T-helper 1 cell treated with Interleukin-12 subunit alpha and Interleukin-12 subunit beta and Interleukin-4 antibody, amounts not matched to agents 30 ng/mL and 1 ng/mL, for 36 hours (primary cell): ENCODE data around the gene CD79A. TPM values are rescaled to one million over a fixed set of nuclear protein-coding genes. Genes with fewer than 3 reads are reported as not detected.

Source experiments
- intact Hi-C: fragments of 100-400 bp; cut with micrococcal nuclease; formaldehyde crosslinking; loops from one replicate; pipeline ENCODE4 v1.15.1; 2024
- total RNA-seq: library from RNA; stranded (reverse); gene quantifications from 2 replicates; pipeline ENCODE4 v1.2.3, GENCODE V29; 2022

The CD79A gene
- total RNA-seq, 1 donor from 2014 or later = 2.7 TPM

GRCh38 chr19:41903193-41903953 is 26.3 kb downstream of the CD79A start:
- intact Hi-C loops = no loop called here

DNA sequence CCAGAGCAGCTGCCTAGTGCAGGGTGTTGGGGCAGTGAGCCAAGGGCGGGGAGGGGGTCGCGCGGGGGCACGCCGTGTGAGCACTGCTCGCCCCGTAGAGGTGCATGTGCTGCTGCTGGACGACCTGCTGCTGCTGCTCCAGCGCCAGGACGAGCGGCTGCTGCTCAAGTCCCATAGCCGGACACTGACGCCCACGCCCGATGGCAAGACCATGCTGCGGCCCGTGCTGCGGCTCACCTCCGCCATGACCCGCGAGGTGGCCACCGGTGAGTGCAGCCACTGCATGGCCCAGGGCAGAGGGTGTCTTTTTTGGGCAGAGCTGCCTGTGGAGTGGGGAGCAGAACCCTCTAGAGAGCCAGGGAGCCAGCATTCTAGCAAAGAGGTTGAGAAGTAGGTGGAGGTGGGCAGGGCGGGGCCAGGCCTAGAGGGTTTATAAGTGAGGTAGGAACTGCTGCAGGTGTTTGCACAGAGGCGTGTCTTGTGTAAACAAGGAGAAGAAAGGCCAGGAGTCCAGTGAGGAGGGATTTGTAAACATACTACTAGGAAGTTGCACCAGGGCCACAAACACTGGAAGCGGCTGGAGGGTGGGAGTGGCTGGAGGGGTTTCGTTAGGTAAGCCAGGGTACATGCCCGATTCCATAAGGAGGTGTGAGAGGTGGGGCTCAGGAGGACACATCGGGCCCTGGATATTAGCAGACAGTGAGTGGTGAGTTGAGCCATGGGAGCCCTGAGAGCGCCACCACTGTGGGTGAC is 27.2 kb downstream of the CD79A start:
- intact Hi-C loops = no loop called here

- intact Hi-C loops = no loop called here
Measured at GRCh38 chr19:41905273-41906002, 28.4 kb downstream of the CD79A start.

DNA sequence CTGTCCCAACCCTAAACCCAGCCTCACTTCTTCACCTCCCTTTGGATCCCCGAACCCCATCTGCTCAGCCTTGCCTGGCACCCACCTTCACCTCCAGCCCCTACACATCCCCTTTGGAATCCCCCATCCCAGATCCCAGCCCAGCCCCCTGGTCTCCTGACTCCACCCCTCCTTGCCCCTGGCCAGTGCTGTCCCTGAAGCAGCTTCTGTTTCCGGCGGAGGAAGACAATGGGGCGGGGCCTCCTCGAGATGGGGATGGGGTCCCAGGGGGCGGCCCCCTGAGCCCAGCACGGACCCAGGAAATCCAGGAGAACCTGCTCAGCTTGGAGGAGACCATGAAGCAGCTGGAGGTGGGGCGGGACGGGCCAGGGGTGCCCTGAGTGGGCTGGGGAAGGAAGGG is 29.2 kb downstream of the CD79A start:
- intact Hi-C loops = no loop called here

DNA sequence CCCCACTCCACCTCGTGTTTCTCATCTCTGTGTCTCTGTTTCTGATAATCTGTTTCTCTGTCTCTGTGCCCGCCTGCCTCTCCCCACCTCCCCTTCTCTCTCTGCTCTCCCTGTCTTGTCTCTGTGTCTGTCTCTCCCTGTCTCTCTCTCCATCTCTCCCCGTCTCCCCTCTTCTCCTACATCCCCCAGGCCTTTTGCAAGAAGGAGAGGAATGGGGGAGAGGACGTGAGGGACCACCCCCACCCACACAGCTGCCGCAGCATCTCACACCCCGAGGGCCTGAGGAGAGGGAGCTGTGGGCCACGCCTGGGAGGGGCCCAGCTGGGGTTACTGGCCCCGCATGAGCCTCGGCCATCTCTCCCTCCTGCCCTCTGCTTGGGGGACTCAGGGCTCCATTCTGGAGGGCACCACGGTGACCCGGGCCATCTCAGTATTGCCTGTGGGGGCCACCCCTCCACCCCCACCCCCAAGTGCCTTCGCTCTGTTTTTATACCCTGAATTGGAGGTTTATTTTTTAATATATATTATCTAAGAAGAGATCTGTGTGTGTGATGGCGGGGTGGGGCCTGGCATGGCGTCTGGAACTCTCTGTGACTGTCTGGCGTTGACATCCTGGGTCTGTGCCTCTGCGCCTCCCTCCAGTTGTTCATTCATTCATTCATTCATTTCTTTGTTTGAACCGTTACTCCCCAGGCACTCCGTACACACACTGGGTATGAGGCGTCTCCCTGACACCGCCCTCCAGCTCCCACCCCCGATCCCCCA is 30.0 kb downstream of the CD79A start:
- intact Hi-C loops = no loop called here

DNA sequence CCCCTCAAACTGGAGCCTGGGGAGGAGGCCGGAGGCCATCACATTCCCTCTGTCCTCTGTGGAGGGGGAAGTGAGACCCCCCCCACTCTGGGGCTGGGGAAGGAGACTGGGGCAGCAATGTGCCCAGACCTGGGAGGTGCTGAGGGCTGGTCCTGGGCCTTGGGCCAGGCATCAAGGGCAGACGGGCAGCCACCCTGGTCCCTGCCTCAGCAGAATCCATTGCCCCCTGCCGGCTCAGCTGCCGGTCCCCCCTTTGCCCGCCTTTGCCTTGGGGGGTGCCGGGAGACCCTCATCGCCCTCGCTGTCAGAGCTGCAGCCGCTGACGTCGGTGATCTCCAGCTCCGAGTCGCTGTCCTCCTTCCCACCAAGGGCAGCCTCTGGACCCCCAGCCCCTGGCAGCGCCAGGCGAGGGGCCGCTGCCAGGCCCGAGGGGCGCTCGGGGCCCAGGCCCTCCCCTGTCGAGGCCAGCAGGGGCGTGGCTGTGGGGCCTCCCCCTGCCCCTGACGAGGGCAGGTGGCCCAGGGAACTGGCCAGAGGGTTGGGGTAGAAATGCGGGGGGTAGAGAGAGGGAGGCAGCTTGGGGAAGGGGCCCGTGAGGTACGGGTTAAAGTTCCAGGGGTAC is 31.0 kb downstream of the CD79A start:
- intact Hi-C loops = no loop called here

DNA sequence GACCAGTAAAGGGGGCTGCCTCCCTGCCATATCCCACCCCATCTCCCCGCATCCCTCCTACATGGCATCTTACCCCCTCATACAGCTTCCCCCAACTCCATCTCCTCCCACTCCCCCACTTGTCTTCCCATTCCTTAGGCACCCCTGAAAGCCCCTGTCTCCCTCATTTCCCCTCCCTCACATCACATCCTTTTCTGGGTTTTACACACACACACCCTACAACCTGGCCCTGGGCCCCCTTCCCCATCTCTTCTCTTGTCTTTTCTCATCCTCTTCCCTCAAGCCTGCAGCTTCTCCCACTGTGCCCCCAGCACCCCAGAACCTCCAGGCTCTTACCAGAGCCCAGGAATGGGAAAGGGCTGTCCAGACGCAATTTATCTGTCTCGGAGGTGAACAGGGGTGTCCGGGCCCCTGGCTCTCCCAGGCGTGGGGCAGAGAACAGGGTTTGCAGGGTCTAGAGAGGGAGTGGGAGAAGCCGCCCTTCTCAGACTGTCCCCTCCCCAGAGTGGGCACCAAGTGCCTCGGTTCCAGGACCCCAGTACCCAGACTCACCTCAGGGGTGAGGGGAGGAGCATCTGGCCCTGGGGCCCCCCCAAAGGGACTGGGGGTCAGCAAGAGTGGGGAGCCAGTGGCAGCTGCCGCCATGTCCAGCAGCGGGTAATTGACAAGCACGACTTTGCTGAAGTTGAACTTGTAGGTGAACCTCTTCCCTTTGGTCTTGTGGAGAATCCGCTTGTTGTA is 31.8 kb downstream of the CD79A start:
- intact Hi-C loops = no loop called here

- intact Hi-C loops = no loop called here
Measured at GRCh38 chr19:41909706-41910105, 32.6 kb downstream of the CD79A start.

- intact Hi-C loops = no loop called here
Measured at GRCh38 chr19:41910240-41910991, 33.3 kb downstream of the CD79A start.

- intact Hi-C loops = no loop called here
Measured at GRCh38 chr19:41910992-41911888, 34.2 kb downstream of the CD79A start.

- intact Hi-C loops = no loop called here
Measured at GRCh38 chr19:41911889-41912731, 35.0 kb downstream of the CD79A start.

DNA sequence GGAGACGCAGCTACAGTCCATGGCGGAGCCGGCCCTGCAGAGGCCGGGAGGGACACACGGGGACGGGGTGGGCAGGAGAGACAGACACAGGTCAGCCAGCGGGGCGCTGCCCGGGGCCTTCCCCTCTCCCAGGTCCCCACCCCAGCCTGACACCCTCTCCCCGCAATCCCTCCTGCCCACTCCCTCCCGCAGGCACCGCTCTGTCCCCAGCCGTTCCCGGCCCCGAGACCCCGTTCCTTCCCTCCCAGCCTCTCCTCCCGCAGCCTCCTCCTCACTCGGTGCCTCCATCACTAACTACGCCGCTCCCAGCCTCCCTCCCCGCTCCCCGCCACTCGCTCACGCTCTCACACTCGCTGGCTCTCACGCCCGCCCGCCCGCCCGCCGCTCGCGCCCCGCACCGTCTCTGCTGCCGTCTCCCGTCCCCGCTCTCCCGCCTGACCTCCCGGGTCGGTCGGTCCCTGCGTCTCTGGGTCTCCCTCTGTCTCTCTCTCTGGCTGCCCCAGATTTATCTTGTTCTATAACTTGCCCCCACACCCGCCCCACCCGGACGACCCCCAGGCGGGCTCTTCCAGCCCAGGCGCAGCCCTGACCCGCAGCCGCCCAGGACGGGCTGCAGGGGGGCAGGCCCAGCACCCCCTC is 35.9 kb downstream of the CD79A start:
- intact Hi-C loops = no loop called here

DNA sequence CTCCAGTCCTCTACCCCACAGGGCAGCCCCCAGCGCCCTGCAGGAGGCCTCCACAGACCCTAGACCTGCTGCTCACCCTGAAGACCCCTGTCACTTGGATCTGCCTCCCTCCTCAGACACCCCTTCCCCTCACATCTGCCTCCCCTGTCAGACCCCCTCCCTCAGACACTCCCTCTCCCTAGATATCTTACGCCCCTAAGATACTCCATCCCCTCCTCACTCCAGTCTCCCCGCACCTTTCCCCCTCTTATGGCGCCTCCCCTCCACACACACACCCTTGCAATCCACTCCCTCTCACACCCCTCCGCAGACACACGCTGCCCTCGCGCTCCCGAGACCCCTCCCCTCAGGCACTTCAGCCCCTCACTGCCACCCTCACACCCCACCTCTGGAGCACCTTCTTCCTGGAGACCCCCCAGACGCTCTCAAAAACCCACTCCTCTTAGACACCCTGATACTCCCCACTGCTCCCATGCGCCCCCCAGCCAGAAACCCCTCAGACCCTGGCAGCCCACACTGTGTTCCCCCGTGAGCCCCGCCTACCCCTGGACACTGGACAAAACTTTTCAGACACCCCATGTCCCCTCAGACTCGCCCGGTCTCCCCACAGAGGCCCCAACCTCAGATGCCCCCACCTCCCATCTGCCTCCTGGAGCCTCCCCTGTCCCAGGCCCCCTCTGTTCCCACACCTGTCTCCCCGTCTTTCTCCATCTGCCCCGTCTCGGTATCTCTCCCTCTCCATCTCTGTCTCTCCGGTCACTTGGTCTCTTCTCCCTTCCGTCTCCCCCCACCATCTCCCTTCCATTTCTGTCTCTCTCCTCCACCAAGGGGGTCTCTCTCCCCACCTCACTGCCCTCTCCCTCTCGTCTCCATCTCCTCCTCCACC is 36.7 kb downstream of the CD79A start:
- intact Hi-C loops = loop anchor here (2.0 kb wide), 1 partner anchor 15 kb away; the partner anchor contains the start of gene ERFL

- intact Hi-C loops = loop anchor here (2.0 kb wide), 1 partner anchor 14 kb away; the partner anchor contains the start of gene ERFL
Measured at GRCh38 chr19:41914424-41914834, 37.4 kb downstream of the CD79A start.

GRCh38 chr19:41915021-41915775 is 38.1 kb downstream of the CD79A start:
- intact Hi-C loops = loop anchor here (2.0 kb wide), 1 partner anchor 14 kb away; the partner anchor contains the start of gene ERFL
